HG02642 (cell line): ENCODE measurements around the gene TRAPPC14.
"Not testable (repeated sequence)": the region's sequence is repeated elsewhere in the genome, so short reads cannot be mapped to it uniquely, and the experiment has no call there.

Experiments used
- ATAC-seq: cut with Tn5 transposase; IDR thresholded peaks from one replicate; pipeline ENCODE4 v1.9.1; 2021; ENCODE audit warnings: mild to moderate bottlenecking; ENCODE audit not compliant: unreplicated experiment, poor library complexity

Gene TRAPPC14, protein sequence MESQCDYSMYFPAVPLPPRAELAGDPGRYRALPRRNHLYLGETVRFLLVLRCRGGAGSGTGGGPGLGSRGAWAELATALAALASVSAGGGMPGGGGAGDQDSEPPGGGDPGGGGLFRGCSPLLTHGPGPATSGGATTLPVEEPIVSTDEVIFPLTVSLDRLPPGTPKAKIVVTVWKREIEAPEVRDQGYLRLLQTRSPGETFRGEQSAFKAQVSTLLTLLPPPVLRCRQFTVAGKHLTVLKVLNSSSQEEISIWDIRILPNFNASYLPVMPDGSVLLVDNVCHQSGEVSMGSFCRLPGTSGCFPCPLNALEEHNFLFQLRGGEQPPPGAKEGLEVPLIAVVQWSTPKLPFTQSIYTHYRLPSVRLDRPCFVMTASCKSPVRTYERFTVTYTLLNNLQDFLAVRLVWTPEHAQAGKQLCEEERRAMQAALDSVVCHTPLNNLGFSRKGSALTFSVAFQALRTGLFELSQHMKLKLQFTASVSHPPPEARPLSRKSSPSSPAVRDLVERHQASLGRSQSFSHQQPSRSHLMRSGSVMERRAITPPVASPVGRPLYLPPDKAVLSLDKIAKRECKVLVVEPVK

DNA sequence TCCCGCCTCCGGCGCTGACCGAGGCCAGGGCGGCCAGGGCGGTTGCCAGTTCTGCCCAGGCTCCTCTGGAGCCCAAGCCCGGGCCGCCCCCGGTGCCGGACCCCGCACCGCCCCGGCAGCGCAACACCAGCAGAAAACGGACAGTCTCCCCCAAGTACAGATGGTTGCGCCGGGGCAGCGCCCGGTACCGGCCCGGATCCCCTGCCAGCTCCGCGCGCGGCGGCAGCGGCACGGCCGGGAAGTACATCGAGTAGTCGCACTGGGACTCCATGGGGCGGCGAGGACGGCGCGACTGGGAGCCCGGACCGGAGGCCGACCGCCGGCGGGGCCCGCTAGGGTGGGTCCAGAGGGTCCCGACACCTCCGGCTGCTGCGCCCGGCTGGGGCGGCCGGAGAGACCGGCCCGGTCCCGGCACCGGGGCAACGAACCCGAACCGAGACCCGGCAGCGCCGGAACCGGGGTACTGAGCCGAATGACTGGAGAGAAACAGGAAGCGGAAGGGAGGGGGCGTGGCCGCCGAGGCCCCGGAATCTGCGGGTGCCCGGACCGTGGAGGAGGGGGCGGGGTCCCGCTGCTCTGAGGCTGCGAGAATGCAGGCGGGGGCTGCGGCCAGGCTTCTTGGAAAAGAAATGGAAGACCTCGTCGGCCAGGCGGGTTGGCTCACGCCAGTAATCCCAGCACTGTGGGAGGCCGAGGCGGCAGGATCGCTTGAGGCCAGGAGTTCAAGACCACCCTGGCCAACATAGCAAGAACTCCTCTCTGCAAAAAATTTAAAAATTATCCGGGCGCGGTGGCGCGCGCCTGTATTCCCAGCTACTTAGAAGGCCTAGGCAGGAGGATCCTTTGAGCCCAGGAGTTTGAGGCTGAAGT lies at the start of gene TRAPPC14:
TRAPPC14 (minus strand) TSS at position 495 of the 870 bp plus-strand sequence; CDS start at position 271, 224 bp downstream.
- ATAC-seq = peak; percentile 85

DNA sequence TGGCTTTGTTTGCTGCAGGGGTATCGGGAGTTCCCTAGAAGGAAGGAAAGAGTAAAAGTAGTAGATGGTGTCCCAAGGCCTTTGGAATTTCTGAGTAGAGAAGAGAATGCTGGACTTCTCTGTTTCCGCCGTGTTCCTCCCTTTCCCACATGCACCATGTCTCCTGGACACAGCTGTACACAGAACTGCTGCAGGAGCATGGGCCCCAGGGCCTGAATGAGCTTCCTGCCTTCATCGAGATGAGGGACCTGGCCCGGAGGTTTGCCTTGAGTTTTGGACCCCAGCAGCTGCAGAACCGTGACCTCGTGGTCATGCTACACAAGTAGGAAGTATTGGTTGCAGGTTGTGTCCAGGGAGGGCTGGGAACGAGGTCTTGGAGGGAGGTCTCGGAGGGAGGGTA lies 45.9 kb upstream of the TRAPPC14 start:
- no peak for ATAC-seq

DNA sequence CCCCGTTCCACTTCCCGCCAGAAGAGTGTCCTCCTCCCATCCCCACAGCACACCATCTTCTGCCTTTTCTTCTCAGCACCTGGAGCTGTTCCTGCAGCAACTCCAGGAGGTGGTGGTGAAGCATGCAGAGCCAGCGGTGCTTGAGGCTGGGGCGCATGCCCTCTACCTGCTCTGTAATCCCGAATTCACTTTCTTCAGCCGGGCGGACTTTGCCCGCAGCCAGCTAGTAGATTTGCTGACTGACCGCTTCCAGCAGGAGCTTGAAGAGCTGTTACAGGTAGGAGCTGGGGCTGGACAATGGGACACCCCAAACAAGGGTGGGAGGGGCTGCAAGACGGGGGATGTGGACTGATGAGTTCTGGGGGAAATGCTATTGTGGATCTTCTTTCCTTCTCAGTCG lies 42.2 kb upstream of the TRAPPC14 start:
- ATAC-seq = no peak

DNA sequence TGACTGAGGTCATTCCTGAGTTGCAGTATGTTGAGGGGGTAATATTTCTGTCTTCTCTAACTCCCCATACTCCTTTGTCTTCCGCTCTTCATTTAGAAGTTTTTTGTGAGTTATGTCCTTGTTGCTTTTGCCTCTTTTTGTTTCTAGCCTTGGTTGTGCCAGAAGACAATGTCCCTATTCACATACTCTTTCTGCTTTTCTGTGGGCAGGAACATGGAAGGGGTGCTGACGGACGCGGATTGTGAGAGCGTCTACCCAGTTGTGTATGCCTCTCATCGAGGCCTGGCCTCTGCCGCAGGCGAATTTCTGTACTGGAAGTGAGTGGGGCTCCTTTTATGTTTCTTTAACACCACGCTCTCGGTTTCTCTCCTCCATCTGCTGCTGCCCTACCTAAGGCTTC lies 39.7 kb upstream of the TRAPPC14 start:
- ATAC-seq = no peak

GRCh38 chr7:100195901-100196322 lies 37.4 kb upstream of the TRAPPC14 start:
- not testable (repeated sequence) for ATAC-seq

GRCh38 chr7:100195222-100195621 lies 36.7 kb upstream of the TRAPPC14 start:
- no peak for ATAC-seq

DNA sequence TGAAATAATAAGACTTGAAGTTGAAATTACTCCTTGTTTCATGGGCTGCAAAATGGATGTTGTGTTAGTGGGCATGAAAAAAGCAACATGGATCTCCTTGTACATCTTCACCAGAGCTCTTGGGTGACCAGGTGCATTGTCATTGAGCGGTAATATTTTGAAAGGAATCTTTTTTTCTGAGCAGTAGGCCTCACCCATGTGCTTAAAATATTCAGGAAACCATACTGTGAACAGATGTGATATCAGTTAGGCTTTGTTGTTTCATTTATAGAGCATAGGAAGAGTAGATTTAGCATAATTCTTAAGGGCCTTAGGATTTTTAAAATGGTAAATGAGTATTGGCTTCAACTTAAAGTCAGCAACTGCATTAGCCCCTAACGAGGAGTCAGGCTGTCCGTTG lies 34.4 kb upstream of the TRAPPC14 start:
- no peak for ATAC-seq

DNA sequence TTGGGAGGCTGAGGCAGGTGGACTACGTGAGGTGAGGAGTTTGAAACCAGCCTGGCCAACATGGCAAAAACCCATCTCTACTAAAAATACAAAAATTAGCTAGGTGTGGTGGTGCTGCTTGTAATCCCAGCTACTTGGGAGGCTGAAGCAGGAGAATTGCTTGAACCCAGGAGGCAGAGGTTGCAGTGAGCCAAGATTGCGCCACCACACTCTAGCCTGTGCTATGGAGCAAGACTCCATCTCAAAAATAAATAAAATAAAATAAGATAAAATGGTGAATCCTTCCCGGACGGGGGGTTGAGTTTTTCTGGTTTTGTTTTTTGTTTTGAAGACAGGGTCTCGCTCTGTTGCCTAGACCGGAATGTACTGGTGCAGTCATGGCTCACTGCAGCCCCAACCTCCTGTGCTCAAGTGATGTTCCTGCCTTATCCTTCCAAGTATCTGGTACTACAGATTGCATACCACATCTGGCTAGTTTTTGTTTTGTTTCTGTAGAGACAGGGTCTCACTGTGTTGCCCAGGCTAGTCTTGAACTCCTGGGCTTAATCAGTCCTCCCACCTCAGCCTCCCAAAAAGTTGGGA lies 33.8 kb upstream of the TRAPPC14 start:
- ATAC-seq = not testable (repeated sequence)

GRCh38 chr7:100191775-100192174 lies 33.3 kb upstream of the TRAPPC14 start:
- no peak for ATAC-seq

DNA sequence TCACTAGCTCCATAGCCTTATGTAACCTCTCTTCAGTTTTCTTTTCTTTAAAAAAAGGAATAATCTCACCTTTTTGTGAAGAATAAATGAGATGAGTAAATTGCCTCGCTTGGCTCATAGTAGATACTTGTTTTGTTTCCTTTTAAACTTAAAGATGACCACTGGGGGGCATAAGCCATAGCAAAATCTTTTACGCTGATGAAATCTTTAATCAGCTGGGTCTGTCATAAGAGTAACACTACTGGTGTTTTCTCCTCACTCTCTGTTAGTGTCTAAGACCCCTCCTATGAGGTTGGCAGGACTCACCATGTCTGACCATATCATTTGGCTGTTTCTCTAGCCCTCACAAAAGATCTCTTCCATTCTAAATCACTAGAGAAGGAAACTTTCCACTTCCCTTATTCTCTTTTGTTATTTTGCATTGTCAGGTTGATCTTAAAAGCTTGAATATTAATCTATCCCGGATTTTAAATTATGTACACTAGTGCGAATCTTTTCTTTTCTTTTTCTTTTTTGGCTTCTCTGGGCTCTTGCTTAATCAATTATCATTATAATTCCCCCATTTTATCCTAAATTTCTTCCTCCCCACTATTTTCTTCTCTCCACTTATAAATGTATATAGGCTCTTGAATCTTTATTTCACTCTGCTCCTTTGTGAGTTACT lies 31.7 kb upstream of the TRAPPC14 start:
- ATAC-seq = no peak

DNA sequence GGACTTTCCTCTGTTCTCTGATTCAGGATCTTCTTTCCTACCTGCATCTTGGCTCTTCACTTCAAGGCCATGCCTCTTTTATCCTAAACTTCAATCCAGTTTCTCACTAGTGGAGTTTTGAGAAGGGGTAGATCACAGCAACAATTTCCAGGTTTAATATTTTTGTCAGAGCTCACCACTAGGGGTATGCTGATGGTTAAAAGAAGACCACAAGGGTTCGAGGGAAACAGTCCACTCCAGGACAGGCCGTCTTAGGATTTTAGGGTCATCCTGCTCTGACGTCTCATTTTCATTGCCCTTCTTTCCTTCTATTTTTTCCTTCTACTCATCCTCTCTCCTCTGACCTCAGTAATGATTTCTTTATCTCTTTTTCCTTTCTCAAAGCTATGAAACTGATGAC lies 30.5 kb upstream of the TRAPPC14 start:
- ATAC-seq = no peak

DNA sequence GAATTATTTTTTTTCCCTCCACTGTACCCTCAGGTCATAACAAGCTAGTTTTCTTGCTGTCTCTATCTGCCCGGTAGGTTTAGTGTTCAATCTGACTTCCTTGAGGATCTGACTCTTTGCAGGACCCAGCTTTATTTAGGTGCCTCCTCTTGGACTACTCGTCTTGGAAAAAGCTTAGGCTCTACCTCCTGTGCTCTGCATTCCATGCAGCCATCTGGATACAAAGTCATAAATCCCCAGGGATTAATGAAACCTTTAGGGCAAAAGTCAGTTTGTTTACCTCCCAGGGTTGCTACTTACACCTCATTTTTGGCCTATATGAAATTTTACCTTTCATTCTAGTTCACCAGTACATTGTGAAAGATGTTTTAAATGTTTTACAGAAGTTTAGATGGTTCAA lies 27.2 kb upstream of the TRAPPC14 start:
- ATAC-seq = no peak

- not testable (repeated sequence) for ATAC-seq
Measured at GRCh38 chr7:100183090-100183489, 24.6 kb upstream of the TRAPPC14 start.

DNA sequence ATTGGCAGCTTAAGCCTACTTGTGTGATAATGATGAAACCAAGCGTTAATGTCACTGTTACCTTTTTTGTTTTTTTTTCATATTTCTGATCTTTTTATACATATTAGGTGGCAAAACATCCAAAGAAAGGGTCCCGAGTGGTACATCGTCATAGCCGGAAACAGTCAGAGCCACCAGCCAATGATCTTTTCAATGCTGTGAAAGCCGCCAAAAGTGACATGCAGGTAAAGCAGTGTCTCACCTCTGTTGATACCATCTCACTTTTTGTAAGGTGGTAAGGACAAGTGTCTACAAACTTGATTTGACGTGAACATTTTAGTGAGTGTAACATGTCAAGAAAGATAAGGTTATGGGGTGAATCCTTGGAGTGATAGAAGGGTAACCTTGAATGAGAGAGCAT lies 24.1 kb upstream of the TRAPPC14 start:
- not testable (repeated sequence) for ATAC-seq

GRCh38 chr7:100180084-100180483 lies 21.6 kb upstream of the TRAPPC14 start:
- not testable (repeated sequence) for ATAC-seq

DNA sequence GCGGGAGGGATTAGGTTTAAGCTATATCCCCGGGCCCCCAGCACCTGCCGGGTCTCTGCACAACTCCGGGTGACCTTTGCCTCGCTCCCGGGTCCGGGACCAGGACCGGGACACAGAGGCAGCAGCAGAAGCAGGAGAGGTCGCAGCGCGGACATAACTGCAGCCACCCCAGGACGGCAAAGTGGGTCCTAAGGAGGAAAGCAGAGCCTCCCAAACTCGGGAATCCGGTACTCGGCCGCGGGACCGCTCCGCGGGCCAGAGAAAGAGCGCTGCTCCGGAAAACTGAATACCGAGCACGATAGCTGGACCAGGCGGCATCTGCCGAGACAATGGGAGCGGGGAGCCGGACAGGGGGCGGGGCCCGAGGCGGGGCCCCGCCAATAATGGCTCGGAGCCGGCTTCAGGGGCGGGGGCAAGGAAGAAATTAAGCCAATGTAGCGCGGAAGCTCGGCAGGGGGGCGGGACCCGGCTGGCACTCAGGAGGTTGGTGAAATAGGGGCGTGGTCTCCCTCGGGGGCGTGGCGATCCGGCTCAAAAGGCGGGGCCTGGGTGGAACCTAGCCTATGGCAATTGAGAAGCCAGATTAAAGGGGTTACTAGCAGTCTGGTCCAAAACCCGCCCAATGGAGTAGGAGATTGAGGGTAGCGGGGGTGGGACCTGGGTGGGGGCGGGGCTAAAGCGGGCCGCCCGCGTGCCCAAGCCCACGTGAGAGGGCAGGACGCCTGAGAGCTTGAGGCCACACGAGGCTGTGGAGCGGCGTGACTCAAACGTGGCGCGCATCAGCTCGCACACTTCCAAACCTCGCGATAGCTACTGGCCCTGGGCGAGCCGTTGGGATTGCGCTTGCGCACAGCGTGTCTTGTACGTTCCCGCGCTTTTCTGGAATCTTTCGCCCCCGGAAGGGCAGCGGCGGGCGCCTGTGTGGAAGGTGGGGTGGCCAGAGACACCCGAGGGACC lies 18.8 kb upstream of the TRAPPC14 start, which contains the start of the genes GPC2 and STAG3:
GPC2 (minus strand) TSS at position 337 of the 957 bp plus-strand sequence; CDS start at position 155, 182 bp downstream.
STAG3 (plus strand) TSS at position 874 of the 957 bp plus-strand sequence. CDS start 2,639 bp downstream, outside the sequence.
- ATAC-seq = peak; percentile 90

DNA sequence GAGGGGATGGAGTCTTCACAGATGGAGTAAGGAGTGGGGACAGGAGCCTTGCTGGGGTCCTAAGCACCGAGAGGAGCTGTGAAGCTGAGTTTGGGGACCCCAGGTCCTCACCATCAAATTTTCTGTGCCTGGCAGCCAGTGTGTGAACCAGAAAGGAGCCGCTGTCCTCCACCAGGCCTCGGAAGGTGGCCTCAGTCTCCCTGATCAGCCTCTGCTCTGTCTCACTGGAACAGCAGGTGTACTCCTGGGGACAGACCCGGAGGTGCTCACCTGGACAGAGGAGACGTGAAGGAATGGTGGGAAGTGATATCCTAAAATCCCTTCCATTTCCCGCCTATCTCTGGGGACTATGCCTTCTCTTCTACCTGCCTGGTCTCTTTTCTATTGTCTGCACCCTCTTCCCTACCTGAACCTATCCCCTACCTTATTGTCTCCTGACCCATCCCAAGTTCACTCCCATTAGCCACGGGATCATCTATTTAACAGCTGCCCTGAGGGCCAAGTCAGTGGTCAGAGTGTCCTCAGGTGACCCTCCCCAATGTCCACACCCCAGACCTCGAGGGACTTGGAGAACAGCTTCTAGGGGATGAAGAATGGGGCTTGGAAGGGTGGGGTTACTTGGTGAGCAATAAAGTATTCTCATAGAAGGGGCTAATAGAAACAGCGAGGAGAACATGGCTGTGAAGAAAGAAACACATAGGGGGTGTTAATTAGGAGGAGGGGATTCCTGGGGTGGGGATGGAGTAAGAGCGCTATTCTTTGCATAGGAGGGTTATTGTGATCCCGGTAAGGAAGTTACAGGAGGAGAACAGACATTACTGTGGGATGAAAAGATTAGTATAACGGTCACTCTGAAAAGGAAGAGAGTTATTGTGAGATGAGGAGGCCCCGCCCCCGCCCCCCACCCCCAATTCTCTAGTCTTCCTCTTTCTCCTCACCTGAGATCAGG lies 17.8 kb upstream of the TRAPPC14 start:
- ATAC-seq = no peak
